NCI-H2196 treated with DMSO at 0.1 percent for 48 hours (cell line): ENCODE results near the gene RSRC1.
"Not testable (repeated sequence)": the region's sequence is repeated elsewhere in the genome, so short reads cannot be mapped to it uniquely, and the experiment has no call there.

Source experiments
- DNase-seq: peaks from one replicate; lab custom pipeline; 2025; ENCODE audit not compliant: unreplicated experiment; lab: John Stamatoyannopoulos, UW

The RSRC1 gene

GRCh38 chr3:158220575-158220974 lies 110.7 kb downstream of the RSRC1 start:
- DNase-seq, result no peak

- DNase-seq, result no peak
Observed at GRCh38 chr3:158221426-158221825, 111.5 kb downstream of the RSRC1 start.

GRCh38 chr3:158226429-158226828 lies 116.5 kb downstream of the RSRC1 start:
- DNase-seq, result no peak

DNA sequence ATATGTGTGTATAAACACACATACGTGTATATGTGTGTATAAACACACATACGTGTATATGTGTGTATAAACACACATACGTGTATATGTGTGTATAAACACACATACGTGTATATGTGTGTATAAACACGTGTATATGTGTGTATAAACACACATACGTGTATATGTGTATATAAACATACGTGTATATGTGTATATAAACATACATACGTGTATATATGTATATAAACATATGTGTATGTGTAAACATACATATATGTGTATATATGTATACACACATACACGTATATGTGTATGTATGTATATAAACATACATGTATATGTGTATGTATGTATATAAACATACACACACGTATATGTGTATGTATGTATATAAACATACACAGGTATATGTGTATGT lies 119.1 kb downstream of the RSRC1 start:
- DNase-seq, result not testable (repeated sequence)

GRCh38 chr3:158233791-158234190 lies 123.9 kb downstream of the RSRC1 start:
- no peak for DNase-seq

GRCh38 chr3:158244274-158244673 lies 134.4 kb downstream of the RSRC1 start:
- DNase-seq, result no peak

GRCh38 chr3:158247288-158247687 lies 137.4 kb downstream of the RSRC1 start:
- DNase-seq, result no peak

DNA sequence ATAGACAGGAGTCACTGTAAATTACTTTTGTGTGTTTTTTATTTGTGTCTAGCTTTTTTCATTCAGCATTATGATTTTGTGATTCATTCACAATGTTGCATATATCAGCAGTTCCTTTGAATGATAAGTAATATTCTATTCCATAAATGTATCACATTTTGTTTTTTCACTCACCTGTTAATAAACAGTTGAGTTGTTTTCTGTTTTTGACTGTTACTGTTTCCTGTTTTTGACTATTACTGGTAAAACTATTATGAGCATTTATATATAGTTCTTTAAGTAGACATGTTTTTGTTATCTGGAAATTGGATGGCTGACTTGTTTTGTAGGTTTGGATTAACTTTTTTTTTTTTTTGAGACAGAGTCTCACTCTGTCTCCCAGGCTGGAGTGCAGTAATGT lies 138.4 kb downstream of the RSRC1 start:
- no peak for DNase-seq

DNA sequence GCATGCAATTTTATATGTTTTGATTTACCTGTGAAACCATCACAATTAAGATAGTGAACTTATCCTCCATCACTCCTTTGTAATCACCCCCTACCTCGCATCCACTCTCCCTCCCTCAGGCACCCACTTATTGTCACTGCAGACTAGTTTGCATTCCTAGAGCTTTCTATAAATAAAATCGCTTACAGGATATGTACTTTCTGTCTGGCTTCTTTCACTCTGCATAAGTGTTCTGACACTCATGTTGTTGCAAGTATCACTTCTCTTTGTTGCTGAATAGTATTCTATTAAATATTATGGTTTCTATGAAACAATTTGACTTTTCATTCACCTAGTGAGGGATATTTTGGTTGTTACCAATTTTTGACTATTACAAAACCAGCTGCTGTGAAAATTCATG lies 139.3 kb downstream of the RSRC1 start:
- DNase-seq, result no peak

DNA sequence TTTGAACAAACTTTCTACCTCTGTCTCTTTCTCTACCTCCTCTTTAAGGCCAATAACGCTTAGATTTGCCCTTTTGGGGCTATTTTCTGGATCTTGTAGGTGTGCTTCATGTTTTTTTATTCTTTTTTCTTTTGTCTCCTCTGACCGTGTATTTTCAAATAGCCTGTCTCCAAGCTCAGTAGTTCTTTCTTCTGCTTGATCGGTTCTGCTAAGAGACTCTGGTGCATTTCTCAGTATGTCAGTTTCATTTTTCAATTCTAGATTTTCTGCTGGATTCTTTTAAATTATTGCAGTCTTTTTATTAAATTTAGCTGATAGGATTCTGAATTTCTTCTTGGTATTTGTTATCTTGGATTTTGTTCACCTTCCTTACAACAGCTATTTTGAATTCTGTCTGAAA lies 148.7 kb downstream of the RSRC1 start:
- DNase-seq, result no peak

GRCh38 chr3:158260392-158260791 lies 150.5 kb downstream of the RSRC1 start:
- no peak for DNase-seq

- no peak for DNase-seq
Observed at GRCh38 chr3:158261371-158261991, 151.6 kb downstream of the RSRC1 start.

DNA sequence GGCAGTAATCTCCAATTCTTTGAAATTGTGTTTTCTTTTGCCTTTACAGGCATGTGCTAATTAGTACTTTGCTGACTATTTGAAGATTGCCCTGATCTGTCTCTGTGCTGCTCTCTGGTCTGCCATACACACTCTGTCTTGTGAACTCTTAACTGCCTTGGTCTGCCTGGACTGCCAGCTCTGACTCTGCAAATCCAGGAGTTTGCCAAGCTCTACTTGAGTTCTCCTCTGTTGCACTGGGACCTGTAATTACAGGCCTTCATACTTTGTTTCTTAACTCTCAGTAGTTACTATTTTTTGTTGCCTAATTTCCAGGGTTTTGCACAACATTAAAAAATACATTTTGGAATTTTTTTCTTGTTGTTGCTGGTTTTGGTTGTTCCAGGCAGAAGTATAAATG lies 155.0 kb downstream of the RSRC1 start:
- no peak for DNase-seq

DNA sequence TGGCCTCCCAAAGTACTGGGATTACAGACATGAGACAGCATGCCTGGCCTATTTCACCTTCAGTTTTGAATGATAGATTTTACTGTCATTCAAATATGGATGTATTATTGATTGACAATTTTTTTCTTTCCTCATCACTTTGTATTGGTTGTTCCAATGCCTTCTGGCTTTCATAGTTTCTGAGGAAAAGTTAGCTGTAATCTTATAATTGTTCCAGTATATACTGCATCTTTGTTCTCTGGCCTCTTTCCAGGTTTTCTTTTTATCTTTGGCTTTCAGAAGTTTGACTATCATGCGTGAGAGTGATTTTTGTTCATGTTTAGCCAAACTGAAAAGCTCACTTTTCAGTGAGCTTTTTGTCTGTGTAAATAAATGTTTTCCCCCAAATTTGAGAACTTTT lies 157.1 kb downstream of the RSRC1 start:
- no peak for DNase-seq

DNA sequence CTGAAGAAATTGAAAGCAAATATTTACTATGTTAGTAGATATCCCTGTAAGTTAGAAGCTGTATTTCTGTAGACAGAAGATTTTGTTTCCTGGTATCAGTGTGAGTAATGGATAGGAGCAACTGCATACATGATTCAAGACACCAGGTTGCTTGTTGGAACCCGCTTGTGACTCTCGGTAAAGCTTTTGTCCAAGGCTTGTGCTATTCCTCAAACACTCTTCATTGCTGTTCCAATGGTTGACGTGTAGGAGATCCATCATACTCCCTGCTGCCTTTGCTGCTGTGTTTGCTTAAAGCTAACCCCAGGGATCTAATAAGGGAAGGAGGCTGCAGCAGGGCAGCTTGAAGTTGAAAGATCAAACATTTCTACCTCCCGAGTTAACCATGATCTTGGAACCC lies 160.1 kb downstream of the RSRC1 start:
- DNase-seq, result no peak

DNA sequence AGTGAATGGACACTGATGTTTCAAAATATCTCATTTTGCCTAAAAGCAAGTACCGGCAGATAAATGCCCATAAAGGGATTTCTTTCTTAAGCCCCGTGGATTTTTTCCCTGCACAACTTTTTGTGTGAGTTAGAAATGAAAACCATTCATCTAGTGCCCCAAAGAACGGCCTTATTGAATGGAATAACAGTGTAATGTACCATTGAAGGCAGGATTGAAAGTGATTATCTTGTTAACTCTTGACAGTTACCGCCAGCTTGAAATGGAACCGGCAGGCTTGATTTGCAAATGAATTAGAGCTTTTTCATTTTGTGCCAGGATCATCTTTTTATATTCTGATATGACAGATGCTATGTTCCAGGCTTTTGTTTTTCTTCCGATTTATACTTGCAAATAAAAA lies 162.2 kb downstream of the RSRC1 start:
- DNase-seq, result no peak

GRCh38 chr3:158273656-158274055 lies 163.8 kb downstream of the RSRC1 start:
- no peak for DNase-seq

GRCh38 chr3:158278187-158278586 lies 168.3 kb downstream of the RSRC1 start:
- DNase-seq, result no peak

DNA sequence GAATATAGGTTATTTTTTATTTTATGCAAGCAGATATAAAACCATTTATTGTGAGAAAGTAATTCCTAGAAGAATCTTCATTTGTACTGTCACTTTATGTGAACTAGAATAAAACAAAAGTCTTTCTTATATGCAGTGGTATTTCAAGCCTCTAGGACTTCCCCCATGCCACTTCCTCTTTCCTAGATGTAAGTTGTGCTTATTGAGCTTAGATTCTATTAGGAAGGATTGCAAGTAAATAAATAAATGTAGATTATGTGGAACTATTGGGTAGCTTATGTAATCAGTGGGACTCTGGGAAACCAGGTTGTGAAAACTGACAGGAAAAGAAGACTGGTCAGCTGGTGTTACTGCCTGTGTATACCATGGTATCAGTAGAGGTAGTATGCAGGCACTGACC lies 169.7 kb downstream of the RSRC1 start:
- DNase-seq, result no peak

- no peak for DNase-seq
Observed at GRCh38 chr3:158295771-158296170, 185.9 kb downstream of the RSRC1 start.

DNA sequence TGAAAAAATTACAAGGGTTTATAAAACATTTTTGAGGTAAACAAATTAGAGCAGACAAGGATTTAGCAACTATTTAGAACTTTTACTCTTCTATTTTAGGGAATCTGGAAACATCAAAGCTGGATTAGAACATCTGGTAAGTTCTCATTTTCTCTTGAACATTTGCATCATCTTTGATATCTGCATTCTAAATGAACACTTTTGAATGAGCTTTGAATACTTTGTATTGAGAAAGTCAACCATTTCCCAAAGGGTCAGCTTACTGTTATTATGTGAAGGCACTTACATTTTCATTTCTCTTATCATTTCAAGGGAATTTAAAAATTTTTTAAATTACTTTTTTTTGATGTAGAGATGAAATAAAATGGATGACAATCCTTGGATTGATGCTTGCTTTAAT lies 188.1 kb downstream of the RSRC1 start:
- no peak for DNase-seq

DNA sequence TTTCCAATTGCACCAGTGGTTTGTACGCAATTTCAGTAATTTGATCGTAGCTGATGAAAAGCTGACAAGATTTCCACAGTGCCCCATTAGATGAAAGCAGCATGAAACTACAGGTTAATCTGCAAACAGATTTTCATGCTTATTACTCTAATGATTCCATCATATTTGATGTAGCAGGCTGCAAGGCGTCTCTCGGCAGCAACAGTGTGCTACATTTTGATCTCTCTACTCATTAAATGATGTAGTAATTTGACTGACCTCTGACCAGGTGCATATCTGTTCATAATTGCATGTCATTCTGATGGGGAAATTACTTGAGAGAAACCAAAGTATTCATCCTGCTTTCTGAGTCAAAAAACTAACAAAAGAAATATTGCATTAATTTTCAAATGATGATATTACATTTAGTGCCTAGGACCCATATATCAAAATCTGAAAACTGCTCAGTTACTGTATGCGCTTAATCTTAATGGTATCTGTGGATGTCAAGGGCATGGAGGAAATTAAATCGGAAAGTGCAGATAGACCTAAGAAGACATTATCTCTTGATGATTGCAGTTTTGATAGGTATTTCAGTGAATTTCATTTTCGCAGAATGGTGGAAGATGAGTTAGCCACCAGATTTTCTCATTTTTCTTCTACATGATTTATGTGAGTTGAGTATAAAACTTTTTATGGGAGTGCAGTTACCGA lies 198.5 kb downstream of the RSRC1 start:
- DNase-seq, result no peak

- no peak for DNase-seq
Observed at GRCh38 chr3:158312560-158313141, 202.8 kb downstream of the RSRC1 start.
